Activated CD4-positive, CD25-positive, alpha-beta regulatory T cell treated with anti-CD3 and anti-CD28 coated beads, Interleukin-2, amount 50 U/mL, for 16 hours (primary cell): Measurements from ENCODE around the gene ANKAR.
A peak's percentile ranks its signal among the peaks of the same experiment; 100 is the strongest.
"Not testable (repeated sequence)": the region's sequence is repeated elsewhere in the genome, so short reads cannot be mapped to it uniquely, and the experiment has no call there.

Source experiments
- DNase-seq: peaks from one replicate; pipeline ENCODE4 v3.0.0-alpha.2; 2020; ENCODE audit warnings: low read depth, low spot score

The ANKAR gene

DNA sequence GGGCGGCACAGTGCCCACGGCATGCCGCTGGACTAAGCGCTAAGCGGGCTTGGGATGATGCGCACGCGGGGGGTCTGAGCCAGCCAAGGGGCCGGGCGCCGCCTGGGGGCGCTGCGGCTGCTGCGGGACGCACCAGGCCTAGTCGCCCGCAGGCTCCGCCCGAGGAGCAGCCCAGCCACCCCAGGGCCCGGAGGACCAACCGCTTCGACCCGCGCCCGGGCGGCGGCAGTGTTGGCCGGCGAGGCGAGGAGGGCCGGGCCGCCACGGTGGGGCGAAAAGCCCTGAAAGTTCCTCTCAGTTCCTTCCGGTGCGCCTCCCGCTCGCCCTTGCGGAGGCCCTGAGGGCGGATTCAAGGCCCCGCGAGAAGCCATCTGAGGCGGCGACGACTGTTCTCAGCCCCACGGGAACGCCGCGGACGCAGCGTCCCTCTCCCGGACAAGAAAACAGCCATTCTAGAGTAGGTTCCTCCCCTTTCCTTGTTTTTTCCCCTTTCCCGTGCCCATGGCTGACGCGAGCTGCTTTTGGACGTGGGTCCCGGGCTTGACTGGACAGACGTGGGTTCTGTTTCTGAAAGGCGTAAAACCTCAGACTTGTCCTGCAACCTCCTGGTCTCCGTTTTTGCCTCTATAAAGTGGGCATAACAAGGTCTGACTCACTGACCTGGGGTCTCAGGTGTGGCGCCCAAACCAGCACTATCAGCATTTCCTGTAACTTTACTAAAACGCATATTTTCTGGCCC lies at the start of gene ANKAR:
ANKAR (plus strand) TSS at position 297 of the 739 bp plus-strand sequence. CDS start 1,821 bp downstream, outside the sequence.
- peak; percentile 59 for DNase-seq

GRCh38 chr2:189625636-189626035 lies 48.8 kb upstream of the ANKAR start:
- no peak for DNase-seq

- no peak for DNase-seq
These were observed 46.7 kb upstream of the ANKAR start for GRCh38 chr2:189627789-189628188.

- no peak for DNase-seq
These were observed 45.5 kb upstream of the ANKAR start for GRCh38 chr2:189628817-189629530.

DNA sequence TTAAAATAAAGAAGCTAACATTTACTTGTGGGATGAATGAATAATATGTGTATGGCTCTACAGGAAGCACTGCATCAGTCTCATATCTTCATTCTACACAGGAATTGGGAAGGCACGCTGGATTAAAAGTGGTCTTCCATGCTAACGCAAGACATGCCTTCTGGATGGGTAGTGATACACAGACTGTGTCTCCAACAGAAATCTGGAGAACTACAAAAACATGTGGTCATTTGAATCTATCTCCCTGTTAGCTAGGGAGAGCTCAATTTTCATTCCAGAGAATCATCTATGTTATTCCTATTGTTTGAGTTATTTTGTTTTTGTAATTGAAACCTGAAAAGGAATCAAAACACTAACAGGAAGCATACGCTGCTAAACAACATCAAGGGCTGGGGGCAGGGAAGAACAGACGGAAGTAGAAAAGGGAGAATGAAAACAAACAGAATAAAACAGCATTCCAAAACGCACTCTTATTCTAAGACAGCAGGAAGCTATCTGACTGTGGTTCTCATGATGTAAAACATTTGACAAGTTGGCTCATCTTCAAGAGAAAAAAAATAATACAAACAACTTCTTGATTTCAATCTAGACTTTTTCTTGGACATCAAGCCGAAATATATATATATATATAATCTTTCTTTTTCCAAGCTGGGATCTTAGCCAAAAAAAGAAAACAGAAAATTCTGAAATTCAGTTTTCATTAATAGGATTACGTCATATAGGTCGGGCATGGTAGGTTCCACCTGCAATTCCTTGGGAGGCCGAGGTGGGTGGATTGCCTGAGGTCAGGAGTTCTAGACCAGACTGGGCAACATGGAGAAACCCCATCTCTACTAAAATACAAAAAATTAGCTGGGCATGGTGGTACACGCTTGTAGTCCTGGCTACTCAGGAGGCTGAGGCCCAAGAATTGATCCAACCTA lies 44.7 kb upstream of the ANKAR start:
- no peak for DNase-seq

DNA sequence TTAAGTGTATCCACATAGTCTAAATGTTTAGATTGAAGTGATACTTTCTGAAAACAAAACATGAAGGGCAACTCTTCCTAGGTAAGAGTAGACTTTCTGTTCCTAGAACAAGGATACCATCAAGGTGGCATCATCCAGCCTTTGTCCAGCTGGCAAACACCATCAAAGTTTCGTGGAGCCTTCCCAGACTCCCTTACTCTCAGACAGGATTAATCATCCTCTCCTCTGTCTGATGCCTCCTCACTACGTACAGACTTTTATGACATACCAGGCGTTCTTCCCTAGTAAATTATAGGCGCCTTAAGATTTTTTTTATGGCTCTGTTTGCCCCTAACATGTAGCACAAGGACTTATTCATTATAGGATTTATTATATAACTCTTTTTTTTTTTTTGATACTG lies 42.6 kb upstream of the ANKAR start:
- no peak for DNase-seq

- DNase-seq: no peak
These were observed 41.1 kb upstream of the ANKAR start for GRCh38 chr2:189633392-189633811.

DNA sequence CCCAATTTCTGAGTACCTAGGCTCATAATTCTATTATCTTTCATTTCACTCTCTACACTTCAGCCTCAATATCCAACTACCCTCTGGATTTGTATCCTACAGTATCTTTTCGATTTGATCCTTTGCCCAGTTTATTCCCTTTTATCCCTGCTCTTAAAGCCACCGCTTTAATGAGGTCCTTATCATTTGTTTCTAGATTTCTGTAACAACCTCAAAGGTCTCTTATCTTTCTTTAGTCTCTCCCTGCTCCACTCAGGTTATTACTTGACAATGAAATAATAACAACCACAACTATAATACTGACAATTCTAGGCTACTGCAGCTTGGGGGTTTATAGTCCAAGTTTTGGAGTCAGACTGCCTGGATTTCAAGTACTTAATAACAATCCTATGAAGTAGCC lies 39.1 kb upstream of the ANKAR start:
- DNase-seq: no peak

- DNase-seq: no peak
These were observed 36.0 kb upstream of the ANKAR start for GRCh38 chr2:189638301-189639006.

- DNase-seq: no peak
These were observed 35.4 kb upstream of the ANKAR start for GRCh38 chr2:189639007-189639609.

DNA sequence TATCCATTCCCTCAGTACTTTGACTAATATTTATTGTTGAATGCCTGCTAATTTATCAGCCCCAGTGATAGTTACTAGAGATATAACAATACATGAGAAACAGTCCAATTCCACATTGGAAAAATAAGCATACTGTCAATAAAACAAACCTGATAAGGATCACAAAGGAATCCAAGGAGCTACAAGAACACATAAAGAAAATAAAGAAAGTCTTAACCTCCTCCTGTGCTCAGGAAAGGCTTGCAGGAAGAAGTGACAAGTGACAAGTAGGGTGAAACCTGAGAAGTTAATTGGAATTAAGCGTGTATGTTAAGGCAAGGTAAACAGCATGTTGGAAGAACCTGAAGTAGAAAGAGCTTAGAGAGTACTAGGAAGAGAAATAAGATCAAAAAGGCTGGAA lies 33.5 kb upstream of the ANKAR start:
- DNase-seq: no peak

- no peak for DNase-seq
These were observed 32.9 kb upstream of the ANKAR start for GRCh38 chr2:189641590-189641989.

DNA sequence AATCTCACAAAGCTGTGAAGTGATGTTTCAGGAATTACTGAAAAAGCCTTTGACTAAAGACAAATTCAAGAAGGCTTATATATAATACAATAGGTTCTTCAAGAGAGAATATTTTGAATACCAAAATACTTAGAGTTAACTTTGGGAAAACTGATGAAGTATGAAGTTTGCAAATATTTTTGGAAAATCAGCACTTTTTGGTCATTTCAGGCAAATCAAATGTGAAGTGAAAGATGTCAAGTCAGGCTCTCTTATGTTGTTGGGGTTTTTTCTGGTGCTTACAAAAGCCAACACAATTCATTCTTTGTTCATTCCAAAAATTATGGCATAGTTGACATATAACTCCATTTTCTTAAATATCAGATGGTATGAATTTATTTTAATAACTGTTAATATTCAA lies 27.9 kb upstream of the ANKAR start:
- DNase-seq: no peak

DNA sequence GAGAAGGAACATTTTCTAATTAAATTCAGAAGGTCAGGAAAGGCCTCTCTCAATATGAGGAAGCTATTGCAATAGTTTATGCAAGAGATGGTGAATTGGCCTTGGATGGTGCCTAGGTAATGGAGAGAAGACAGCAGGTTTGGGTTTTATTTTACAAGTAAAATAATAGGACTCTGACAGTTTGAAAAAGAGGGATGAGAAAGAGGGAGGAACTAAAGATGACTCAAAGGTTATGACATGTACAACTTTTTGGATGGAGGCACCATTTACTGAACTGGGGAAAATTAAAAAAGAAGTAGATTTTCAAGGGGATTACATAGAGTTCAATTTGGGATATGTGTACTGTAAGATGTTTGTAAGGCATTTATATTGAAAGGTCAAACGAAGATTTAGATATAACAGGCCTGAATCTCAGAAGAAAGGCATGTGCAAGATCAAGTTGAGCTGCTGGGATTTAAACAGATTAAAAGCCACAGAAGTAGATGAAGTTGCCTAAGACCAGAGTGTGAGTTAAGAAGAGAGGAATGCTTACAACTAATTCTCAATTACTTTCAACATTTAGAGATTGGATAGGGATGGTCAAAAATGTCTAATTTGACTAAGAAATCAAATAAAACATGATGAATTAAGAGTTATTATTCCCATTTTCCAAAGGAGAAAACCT lies 25.5 kb upstream of the ANKAR start:
- no peak for DNase-seq

- DNase-seq: no peak
These were observed 23.2 kb upstream of the ANKAR start for GRCh38 chr2:189651284-189651683.

DNA sequence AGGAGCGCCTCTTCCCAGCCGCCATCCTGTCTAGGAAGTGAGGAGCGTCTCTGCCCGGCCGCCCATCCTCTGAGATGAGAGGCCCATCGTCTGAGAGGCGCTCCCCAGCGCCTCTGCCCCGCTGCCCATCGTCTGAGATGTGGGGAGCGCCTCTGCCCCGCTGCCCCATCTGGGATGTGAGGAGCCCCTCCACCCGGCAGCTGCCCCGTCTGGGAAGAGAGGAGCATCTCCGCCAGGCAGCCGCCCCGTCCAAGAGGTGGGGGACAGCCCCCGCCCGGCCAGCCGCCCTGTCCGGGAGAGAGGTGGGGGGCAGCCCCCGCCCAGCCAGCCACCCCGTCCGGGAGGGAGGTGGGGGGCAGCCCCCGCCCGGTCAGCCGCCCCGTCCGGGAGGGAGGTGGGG lies 21.0 kb upstream of the ANKAR start:
- DNase-seq: not testable (repeated sequence)

- DNase-seq: no peak
These were observed 19.8 kb upstream of the ANKAR start for GRCh38 chr2:189654641-189655040.

- no peak for DNase-seq
These were observed 16.6 kb upstream of the ANKAR start for GRCh38 chr2:189657867-189658266.

DNA sequence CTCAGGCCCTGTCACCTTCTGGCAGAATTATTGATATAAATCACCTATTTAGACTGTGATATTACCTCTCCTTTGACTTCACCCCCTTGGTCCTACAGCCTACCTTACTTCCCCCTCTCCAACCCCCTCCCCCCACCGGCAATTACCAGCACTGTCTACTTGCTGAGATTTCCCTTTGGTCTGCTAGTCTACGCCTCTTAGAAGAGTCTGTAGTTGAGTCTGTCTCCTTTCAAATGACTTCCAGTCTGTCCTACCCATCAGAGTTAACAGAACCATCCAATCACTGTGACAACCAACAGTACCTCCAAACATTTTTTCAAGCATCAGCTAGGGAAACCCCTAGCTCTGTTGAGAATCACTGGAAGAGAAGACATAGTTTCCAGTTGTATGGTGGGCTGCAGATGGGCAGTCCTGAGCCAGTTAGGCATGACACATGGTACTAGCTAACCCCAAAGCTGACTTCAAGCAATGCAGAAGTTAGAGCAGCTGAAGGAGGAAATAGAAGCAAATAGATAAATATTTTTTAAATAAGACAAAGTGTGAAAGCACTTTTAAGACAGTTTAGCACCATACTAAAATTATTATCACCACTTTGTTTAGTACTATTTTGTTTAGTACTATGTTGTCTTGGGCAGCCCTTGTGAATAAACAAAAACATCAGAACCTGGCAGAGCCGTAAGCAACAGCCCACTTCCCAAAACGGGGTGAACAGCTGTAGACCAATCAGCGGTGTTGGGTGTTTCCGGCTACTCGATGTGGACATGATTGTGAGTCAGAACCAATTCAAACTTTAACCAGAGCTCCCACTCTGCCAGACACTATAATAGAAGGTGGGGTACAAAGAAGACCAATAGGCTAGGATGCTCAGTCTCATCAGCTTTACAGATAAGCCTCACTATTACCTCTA lies 15.9 kb upstream of the ANKAR start:
- no peak for DNase-seq
